ENCODE results near the gene STAC. TPM values are rescaled to one million over a fixed set of nuclear protein-coding genes. Genes with fewer than 3 reads are reported as not detected.
A peak's percentile ranks its signal among the peaks of the same experiment; 100 is the strongest.
"Not testable (repeated sequence)": the region's sequence is repeated elsewhere in the genome, so short reads cannot be mapped to it uniquely, and the experiment has no call there.

Gene STAC
- total and polyA plus RNA-seq, 4 donors = 4.5 to 27.9 (median 7.3) TPM

- no peaks in the 10 kb centered on the region for H3K27me3 ChIP-seq (ENCODE audit: control insufficient read depth, insufficient read depth, low read length)
- no peaks in the 10 kb centered on the region for H3K9me3 ChIP-seq (ENCODE audit: control insufficient read depth, insufficient read depth, low read length)
- H3K4me3 ChIP-seq (ENCODE audit: low read depth, low read length) = no peak overlapping the region
- no peaks in the 10 kb centered on the region for H3K4me1 ChIP-seq (ENCODE audit: control insufficient read depth, insufficient read depth, low read length)
- WGBS (ENCODE audit: insufficient coverage) = 89% methylated on average over 2 of the region's 2 CpGs
- no peak for DNase-seq (ENCODE audit: low read depth in 4 of 6, low spot score in 6 of 6)
- no peak overlapping the region for H3K27ac ChIP-seq (ENCODE audit: low read depth, low read length)
- H3K36me3 ChIP-seq (ENCODE audit: control insufficient read depth, insufficient read depth, low read length) = no peaks in the 10 kb centered on the region
Measured at GRCh38 chr3:36557021-36557707, 176.9 kb downstream of the STAC start.

GRCh38 chr3:36557708-36558421 lies 177.6 kb downstream of the STAC start:
- WGBS (ENCODE audit: insufficient coverage) = 80% methylated on average over 1 of the region's 5 CpGs
- Histone ChIP-seq H3K36me3 (ENCODE audit: control insufficient read depth, insufficient read depth, low read length) (no peaks in the 10 kb centered on the region), H3K27me3 (ENCODE audit: control insufficient read depth, insufficient read depth, low read length) (no peaks in the 10 kb centered on the region), H3K9me3 (ENCODE audit: control insufficient read depth, insufficient read depth, low read length) (no peaks in the 10 kb centered on the region), H3K27ac (ENCODE audit: low read depth, low read length) (no peak overlapping the region), H3K4me3 (ENCODE audit: low read depth, low read length) (no peak overlapping the region), H3K4me1 (ENCODE audit: control insufficient read depth, insufficient read depth, low read length) (no peaks in the 10 kb centered on the region)
- DNase-seq (ENCODE audit: low read depth in 4 of 6, low spot score in 6 of 6) = no peak

- Histone ChIP-seq H3K4me3 (ENCODE audit: low read depth, low read length) (no peak overlapping the region), H3K36me3 (ENCODE audit: control insufficient read depth, insufficient read depth, low read length) (no peaks in the 10 kb centered on the region), H3K9me3 (ENCODE audit: control insufficient read depth, insufficient read depth, low read length) (no peaks in the 10 kb centered on the region), H3K27me3 (ENCODE audit: control insufficient read depth, insufficient read depth, low read length) (no peaks in the 10 kb centered on the region), H3K27ac (ENCODE audit: low read depth, low read length) (no peak overlapping the region), H3K4me1 (ENCODE audit: control insufficient read depth, insufficient read depth, low read length) (no peaks in the 10 kb centered on the region)
- peak in 1 of 6 donors; percentile 55 for DNase-seq (ENCODE audit: low read depth in 4 of 6, low spot score in 6 of 6)
- no CpG with 5 or more reads among the region's 2 CpGs for WGBS (ENCODE audit: insufficient coverage)
Measured at GRCh38 chr3:36558961-36559360, 178.7 kb downstream of the STAC start.

- 77% methylated on average over 4 of the region's 4 CpGs for WGBS (ENCODE audit: insufficient coverage)
- Histone ChIP-seq H3K4me3 (ENCODE audit: low read depth, low read length) (no peak overlapping the region), H3K36me3 (ENCODE audit: control insufficient read depth, insufficient read depth, low read length) (no peaks in the 10 kb centered on the region), H3K27me3 (ENCODE audit: control insufficient read depth, insufficient read depth, low read length) (no peaks in the 10 kb centered on the region), H3K27ac (ENCODE audit: low read depth, low read length) (no peak overlapping the region), H3K9me3 (ENCODE audit: control insufficient read depth, insufficient read depth, low read length) (no peaks in the 10 kb centered on the region), H3K4me1 (ENCODE audit: control insufficient read depth, insufficient read depth, low read length) (no peaks in the 10 kb centered on the region)
- DNase-seq (ENCODE audit: low read depth in 4 of 6, low spot score in 6 of 6) = no peak
Measured at GRCh38 chr3:36560685-36561084, 180.4 kb downstream of the STAC start.

GRCh38 chr3:36561601-36562000 lies 181.3 kb downstream of the STAC start:
- Histone ChIP-seq H3K27ac (ENCODE audit: low read depth, low read length) (no peak overlapping the region), H3K9me3 (ENCODE audit: control insufficient read depth, insufficient read depth, low read length) (no peaks in the 10 kb centered on the region), H3K27me3 (ENCODE audit: control insufficient read depth, insufficient read depth, low read length) (no peaks in the 10 kb centered on the region), H3K4me1 (ENCODE audit: control insufficient read depth, insufficient read depth, low read length) (no peaks in the 10 kb centered on the region), H3K36me3 (ENCODE audit: control insufficient read depth, insufficient read depth, low read length) (no peaks in the 10 kb centered on the region), H3K4me3 (ENCODE audit: low read depth, low read length) (no peak overlapping the region)
- no peak for DNase-seq (ENCODE audit: low read depth in 4 of 6, low spot score in 6 of 6)
- 64% methylated on average over 1 of the region's 2 CpGs for WGBS (ENCODE audit: insufficient coverage)

GRCh38 chr3:36562945-36563344 lies 182.6 kb downstream of the STAC start:
- Histone ChIP-seq H3K27ac (ENCODE audit: low read depth, low read length) (no peak overlapping the region), H3K27me3 (ENCODE audit: control insufficient read depth, insufficient read depth, low read length) (no peaks in the 10 kb centered on the region), H3K9me3 (ENCODE audit: control insufficient read depth, insufficient read depth, low read length) (no peaks in the 10 kb centered on the region), H3K36me3 (ENCODE audit: control insufficient read depth, insufficient read depth, low read length) (no peaks in the 10 kb centered on the region), H3K4me3 (ENCODE audit: low read depth, low read length) (no peak overlapping the region), H3K4me1 (ENCODE audit: control insufficient read depth, insufficient read depth, low read length) (no peaks in the 10 kb centered on the region)
- DNase-seq (ENCODE audit: low read depth in 4 of 6, low spot score in 6 of 6) = no peak
- WGBS (ENCODE audit: insufficient coverage) = 57% methylated on average over 1 of the region's 1 CpG

- WGBS (ENCODE audit: insufficient coverage) = no CpG with 5 or more reads among the region's 2 CpGs
Measured at GRCh38 chr3:36575241-36575640, 194.9 kb downstream of the STAC start.

GRCh38 chr3:36578418-36578817 lies 198.1 kb downstream of the STAC start:
- not testable (repeated sequence) for H3K27me3 ChIP-seq (ENCODE audit: control insufficient read depth, insufficient read depth, low read length); DNase-seq (ENCODE audit: low read depth in 4 of 6, low spot score in 6 of 6); H3K36me3 ChIP-seq (ENCODE audit: control insufficient read depth, insufficient read depth, low read length); H3K27ac ChIP-seq (ENCODE audit: low read depth, low read length); H3K9me3 ChIP-seq (ENCODE audit: control insufficient read depth, insufficient read depth, low read length); H3K4me1 ChIP-seq (ENCODE audit: control insufficient read depth, insufficient read depth, low read length); H3K4me3 ChIP-seq (ENCODE audit: low read depth, low read length)
- no CpG with 5 or more reads among the region's 4 CpGs for WGBS (ENCODE audit: insufficient coverage)

More at GRCh38 chr3:36575241-36575640, 194.9 kb downstream of the STAC start:
- peak in 1 of 6 donors; percentile 56 for DNase-seq (ENCODE audit: low read depth in 4 of 6, low spot score in 6 of 6)
- H3K27ac ChIP-seq (ENCODE audit: low read depth, low read length) = no peak overlapping the region
- no peak overlapping the region for H3K4me3 ChIP-seq (ENCODE audit: low read depth, low read length)
- peaks cover 7% of the 10 kb centered on the region for H3K9me3 ChIP-seq (ENCODE audit: control insufficient read depth, insufficient read depth, low read length)
- H3K36me3 ChIP-seq (ENCODE audit: control insufficient read depth, insufficient read depth, low read length) = no peaks in the 10 kb centered on the region
- no peaks in the 10 kb centered on the region for H3K27me3 ChIP-seq (ENCODE audit: control insufficient read depth, insufficient read depth, low read length)
- no peaks in the 10 kb centered on the region for H3K4me1 ChIP-seq (ENCODE audit: control insufficient read depth, insufficient read depth, low read length)

- H3K27ac ChIP-seq (ENCODE audit: low read depth, low read length) = no peak overlapping the region
- peaks cover 8% of the 10 kb centered on the region for H3K9me3 ChIP-seq (ENCODE audit: control insufficient read depth, insufficient read depth, low read length)
- WGBS (ENCODE audit: insufficient coverage) = 90% methylated on average over 1 of the region's 1 CpG
- no peaks in the 10 kb centered on the region for H3K4me1 ChIP-seq (ENCODE audit: control insufficient read depth, insufficient read depth, low read length)
- no peak for DNase-seq (ENCODE audit: low read depth in 4 of 6, low spot score in 6 of 6)
- no peak overlapping the region for H3K4me3 ChIP-seq (ENCODE audit: low read depth, low read length)
- no peaks in the 10 kb centered on the region for H3K36me3 ChIP-seq (ENCODE audit: control insufficient read depth, insufficient read depth, low read length)
- no peaks in the 10 kb centered on the region for H3K27me3 ChIP-seq (ENCODE audit: control insufficient read depth, insufficient read depth, low read length)
Measured at GRCh38 chr3:36579746-36580145, 199.4 kb downstream of the STAC start.

GRCh38 chr3:36580716-36581115 lies 200.4 kb downstream of the STAC start:
- Histone ChIP-seq H3K27ac (ENCODE audit: low read depth, low read length) (no peak overlapping the region), H3K36me3 (ENCODE audit: control insufficient read depth, insufficient read depth, low read length) (no peaks in the 10 kb centered on the region), H3K27me3 (ENCODE audit: control insufficient read depth, insufficient read depth, low read length) (no peaks in the 10 kb centered on the region), H3K4me1 (ENCODE audit: control insufficient read depth, insufficient read depth, low read length) (no peaks in the 10 kb centered on the region), H3K4me3 (ENCODE audit: low read depth, low read length) (no peak overlapping the region), H3K9me3 (ENCODE audit: control insufficient read depth, insufficient read depth, low read length) (peaks cover 8% of the 10 kb centered on the region)
- WGBS (ENCODE audit: insufficient coverage) = 39% methylated on average over 1 of the region's 2 CpGs
- no peak for DNase-seq (ENCODE audit: low read depth in 4 of 6, low spot score in 6 of 6)

Data from spinal cord (tissue), 10 donors.